Measurements from ENCODE around the gene LECT2. TPM values are rescaled to one million over a fixed set of nuclear protein-coding genes. Genes with fewer than 3 reads are reported as not detected.

LECT2 gene
- total RNA-seq, 1 donor, result not detected

DNA sequence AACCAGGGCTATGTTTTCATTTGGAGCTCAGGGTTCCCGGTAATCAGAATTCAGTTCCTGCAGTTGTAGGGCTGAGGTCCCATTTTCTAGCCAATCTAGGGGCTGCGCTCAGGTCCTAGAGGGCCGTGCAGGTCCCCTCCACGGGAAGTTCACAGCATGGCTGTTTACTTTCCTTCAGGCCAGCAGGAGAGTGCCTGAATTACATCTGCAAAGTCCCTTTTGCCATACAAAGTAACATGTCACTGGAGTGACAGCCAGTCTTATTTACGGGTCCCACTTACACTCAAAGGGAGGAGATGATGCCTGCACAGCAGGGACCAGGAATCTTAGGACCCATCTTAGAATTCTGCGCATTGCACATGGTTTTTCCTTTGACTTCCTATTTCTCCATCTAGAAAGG, 44.1 kb upstream of the LECT2 start:
- H3K4me3 ChIP-seq (ENCODE audit: low read depth, low read length), result no peak overlapping the region
- TF ChIP-seq, protein P1, sequence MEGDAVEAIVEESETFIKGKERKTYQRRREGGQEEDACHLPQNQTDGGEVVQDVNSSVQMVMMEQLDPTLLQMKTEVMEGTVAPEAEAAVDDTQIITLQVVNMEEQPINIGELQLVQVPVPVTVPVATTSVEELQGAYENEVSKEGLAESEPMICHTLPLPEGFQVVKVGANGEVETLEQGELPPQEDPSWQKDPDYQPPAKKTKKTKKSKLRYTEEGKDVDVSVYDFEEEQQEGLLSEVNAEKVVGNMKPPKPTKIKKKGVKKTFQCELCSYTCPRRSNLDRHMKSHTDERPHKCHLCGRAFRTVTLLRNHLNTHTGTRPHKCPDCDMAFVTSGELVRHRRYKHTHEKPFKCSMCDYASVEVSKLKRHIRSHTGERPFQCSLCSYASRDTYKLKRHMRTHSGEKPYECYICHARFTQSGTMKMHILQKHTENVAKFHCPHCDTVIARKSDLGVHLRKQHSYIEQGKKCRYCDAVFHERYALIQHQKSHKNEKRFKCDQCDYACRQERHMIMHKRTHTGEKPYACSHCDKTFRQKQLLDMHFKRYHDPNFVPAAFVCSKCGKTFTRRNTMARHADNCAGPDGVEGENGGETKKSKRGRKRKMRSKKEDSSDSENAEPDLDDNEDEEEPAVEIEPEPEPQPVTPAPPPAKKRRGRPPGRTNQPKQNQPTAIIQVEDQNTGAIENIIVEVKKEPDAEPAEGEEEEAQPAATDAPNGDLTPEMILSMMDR (IDR thresholded peaks at IDR 0.05; ENCODE audit: insufficient read depth, low read depth, low read length), result no peak
- DNase-seq (ENCODE audit: low read depth), result no peak

DNA sequence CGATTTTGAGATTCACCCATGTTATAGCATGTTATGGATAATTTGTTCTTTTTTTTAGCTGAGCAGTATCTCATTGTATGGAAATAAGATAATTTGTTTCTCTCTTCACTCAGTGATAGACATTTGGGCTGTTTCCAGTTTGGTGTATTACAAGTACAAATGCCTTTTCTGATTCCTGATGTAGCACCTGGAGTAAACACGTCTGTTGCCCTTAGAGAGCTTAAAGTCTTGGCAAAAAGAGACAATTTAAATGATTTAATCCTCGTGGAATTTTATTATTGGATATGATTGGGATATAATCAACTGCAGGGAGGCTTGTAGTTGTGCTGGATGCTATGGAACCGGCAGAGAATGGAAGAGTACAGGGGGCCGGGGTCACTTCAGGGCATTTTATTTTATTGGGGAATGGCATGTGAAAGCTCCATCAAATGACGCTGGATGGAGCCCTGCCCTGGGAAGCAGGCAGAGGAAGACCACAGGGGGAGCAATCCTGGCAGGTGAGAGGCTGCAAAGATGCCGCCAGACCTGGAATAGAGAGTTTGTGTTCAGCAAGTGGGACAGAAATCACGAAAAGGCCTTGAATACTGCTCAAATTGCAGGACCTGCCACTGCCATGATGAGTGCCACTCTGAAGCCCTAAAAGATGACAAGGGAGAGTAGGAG, 43.0 kb upstream of the LECT2 start:
- DNase-seq (ENCODE audit: low read depth), result no peak
- TF ChIP-seq, protein P1 (IDR thresholded peaks at IDR 0.05; ENCODE audit: insufficient read depth, low read depth, low read length), result no peak
- H3K4me3 ChIP-seq (ENCODE audit: low read depth, low read length), result no peak overlapping the region

DNA sequence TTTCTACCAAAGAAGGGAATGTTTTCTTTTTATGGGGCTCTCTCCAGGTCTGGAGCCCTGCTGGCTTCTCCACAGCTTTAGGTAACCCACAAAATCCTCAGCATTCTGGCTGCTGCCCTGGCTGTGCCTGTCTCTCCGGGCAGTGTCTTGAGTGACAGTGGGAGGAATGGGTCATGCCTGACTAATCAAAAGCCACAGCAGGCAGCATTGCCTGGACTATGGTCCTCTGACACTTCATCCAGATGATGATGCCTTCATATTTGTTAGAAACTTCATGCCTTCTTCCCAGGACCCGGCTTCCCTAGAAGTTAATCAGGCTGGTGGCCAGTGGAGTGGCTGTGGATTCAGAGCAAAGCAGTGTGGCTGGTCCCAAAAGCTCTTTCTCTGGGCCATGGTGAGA, 41.8 kb upstream of the LECT2 start:
- H3K4me3 ChIP-seq (ENCODE audit: low read depth, low read length), result no peak overlapping the region
- DNase-seq (ENCODE audit: low read depth), result no peak
- TF ChIP-seq, protein P1 (IDR thresholded peaks at IDR 0.05; ENCODE audit: insufficient read depth, low read depth, low read length), result no peak

DNA sequence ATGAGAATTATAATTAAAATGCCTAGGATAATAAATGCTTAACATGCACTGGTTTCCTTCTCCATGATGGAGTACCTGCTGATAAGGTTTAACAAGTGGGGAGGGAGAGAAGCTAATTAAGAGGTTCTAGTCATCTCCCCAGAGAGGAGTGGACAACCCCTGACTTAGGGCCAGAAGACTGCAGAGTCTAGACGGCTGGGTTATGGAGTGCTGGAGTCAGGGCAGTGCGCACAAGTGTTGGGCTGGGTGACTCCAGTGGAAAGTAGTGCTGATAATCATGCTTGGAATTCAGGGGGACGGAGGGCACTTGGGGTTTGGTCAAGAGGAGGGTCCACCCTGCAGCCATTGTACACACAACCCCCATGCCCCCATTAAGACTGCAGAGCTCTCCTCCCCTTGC, 41.2 kb upstream of the LECT2 start:
- DNase-seq (ENCODE audit: low read depth), result no peak
- TF ChIP-seq, protein P1 (IDR thresholded peaks at IDR 0.05; ENCODE audit: insufficient read depth, low read depth, low read length), result no peak
- no peak overlapping the region for H3K4me3 ChIP-seq (ENCODE audit: low read depth, low read length)

DNA sequence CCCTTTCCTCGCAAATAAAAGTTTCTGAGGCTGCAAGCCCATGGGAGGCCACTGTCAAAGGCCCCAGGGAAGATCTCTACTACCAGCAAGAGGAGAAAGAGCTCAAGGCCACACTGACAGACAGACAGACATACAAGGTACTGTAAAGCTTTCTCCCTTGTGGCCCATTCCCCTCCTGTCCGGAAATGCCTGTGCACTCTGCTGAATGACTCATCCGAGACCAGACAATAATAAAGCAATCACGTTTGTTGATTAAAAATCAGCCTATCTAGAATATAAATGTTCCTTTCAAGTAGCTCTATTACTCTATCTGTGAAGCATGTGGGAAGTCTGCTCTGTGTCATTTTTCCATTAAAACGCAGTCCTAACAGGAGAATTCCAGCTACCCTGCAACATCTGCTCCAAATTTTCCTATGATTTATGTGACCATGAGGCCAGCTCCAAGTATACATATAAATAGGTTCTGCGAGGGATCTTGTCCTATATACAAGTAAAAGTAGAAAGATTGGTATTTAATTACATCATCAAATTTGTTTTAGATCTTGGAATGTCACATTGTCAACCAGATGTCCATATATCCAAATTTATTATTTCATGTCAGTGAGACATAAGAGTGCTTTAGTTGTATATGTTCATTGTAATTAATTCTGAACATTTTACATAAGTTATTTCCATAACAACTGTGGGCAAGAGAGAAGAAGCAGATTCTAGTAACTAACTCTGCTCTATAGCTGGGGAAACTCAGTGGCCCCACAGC, 39.3 kb upstream of the LECT2 start:
- DNase-seq (ENCODE audit: low read depth), result peak; percentile 99
- TF ChIP-seq, protein P1 (IDR thresholded peaks at IDR 0.05; ENCODE audit: insufficient read depth, low read depth, low read length), result no peak
- no peak overlapping the region for H3K4me3 ChIP-seq (ENCODE audit: low read depth, low read length)

DNA sequence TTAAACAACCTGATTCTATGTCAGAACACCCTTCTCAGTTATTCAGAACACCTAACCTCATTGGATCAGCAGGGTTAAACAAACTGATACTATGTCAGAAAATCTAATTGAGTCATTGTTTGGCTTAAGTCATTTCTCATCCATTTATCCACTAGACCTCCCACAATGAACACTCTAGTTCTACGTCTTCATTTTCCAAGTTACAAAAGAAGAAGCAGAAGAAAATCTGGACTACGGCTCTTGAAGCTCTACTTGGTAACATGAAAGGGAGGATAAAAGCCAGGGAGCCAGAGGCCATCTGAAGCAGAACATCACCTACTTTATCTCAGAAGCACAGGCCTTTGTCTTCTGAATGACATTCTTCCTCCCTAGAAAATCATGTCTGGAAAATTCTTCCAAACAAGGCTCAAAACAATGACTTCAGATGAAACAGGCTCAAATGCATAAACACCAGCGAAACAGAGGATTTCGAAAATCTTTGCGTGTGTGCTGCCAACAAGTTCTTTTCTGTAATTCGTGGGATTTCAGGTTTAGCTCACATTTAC, 38.6 kb upstream of the LECT2 start:
- no peak for DNase-seq (ENCODE audit: low read depth)
- H3K4me3 ChIP-seq (ENCODE audit: low read depth, low read length), result no peak overlapping the region
- TF ChIP-seq, protein P1 (IDR thresholded peaks at IDR 0.05; ENCODE audit: insufficient read depth, low read depth, low read length), result no peak

All from fibroblast of villous mesenchyme (primary cell).